H1 (cell line): ENCODE results near the gene CHD2. TPM values are rescaled to one million over a fixed set of nuclear protein-coding genes. Genes with fewer than 3 reads are reported as not detected.

ENCODE experiments used
- BRCA1 ChIP-seq: IDR thresholded peaks from 2 replicates; pipeline ENCODE4 v1.6.1; 2012; ENCODE audit warnings: low read depth, low read length, improper control_type of control experiment
- CEBPB ChIP-seq: IDR thresholded peaks from 2 replicates; pipeline ENCODE4 v1.6.1; 2012; ENCODE audit warnings: low read depth, low read length
- CHD2 ChIP-seq: IDR thresholded peaks from 2 replicates; pipeline ENCODE4 v1.6.1; 2012; ENCODE audit warnings: low read length, improper control_type of control experiment
- EGR1 ChIP-seq: IDR thresholded peaks from 2 replicates; pipeline ENCODE4 v1.6.1; 2011; ENCODE audit warnings: low read depth, low read length, borderline replicate concordance
- EP300 ChIP-seq, 2 experiments: IDR thresholded peaks; 1 replicate in 1 of 2; 2 replicates in 1 of 2; pipeline ENCODE4 v1.6.1; 2011 to 2012; ENCODE audit warnings: low read depth in 2 of 2, low read length in 2 of 2, mild to moderate bottlenecking in 2 of 2, borderline replicate concordance in 1 of 2, inconsistent platforms in 1 of 2, moderate library complexity in 1 of 2
- GTF2F1 ChIP-seq: IDR thresholded peaks from 2 replicates; pipeline ENCODE4 v1.6.1; 2012; ENCODE audit warnings: low read depth, low read length, improper control_type of control experiment, borderline replicate concordance
- JUND ChIP-seq: IDR thresholded peaks from 2 replicates; pipeline ENCODE4 v1.6.1; 2011; ENCODE audit warnings: mild to moderate bottlenecking, improper control_type of control experiment, low read length
- KDM5A ChIP-seq: fragments of 200-600 bp; IDR thresholded peaks from 2 replicates; pipeline ENCODE4 v1.7.1; 2012; ENCODE audit warnings: mild to moderate bottlenecking, low read length, inconsistent platforms, mixed read lengths
- NANOG ChIP-seq: IDR thresholded peaks from 2 replicates; pipeline ENCODE4 v1.6.1; 2011; ENCODE audit warnings: low read length, low read depth, mild to moderate bottlenecking, inconsistent platforms; ENCODE audit not compliant: insufficient read depth, poor library complexity, severe bottlenecking
- NRF1 ChIP-seq: IDR thresholded peaks from 2 replicates; pipeline ENCODE4 v1.6.1; 2011; ENCODE audit warnings: mild to moderate bottlenecking, low read depth, low read length, improper control_type of control experiment
- PHF8 ChIP-seq: fragments of 200-600 bp; sonication (generic); conservative IDR thresholded peaks from 2 replicates; pipeline ENCODE4 v1.7.1; 2012; ENCODE audit warnings: low read depth, mild to moderate bottlenecking, inconsistent platforms, low read length, moderate library complexity
- POLR2AphosphoS5 ChIP-seq: IDR thresholded peaks from 2 replicates; pipeline ENCODE4 v1.6.1; 2011; ENCODE audit warnings: low read depth, low read length
- RAD21 ChIP-seq, 2 experiments: IDR thresholded peaks in 1 of 2; conservative IDR thresholded peaks in 1 of 2; 2 replicates each; pipeline ENCODE4 v1.6.1; 2011; ENCODE audit warnings: low read depth in 2 of 2, low read length in 2 of 2, improper control_type of control experiment in 1 of 2, inconsistent platforms in 1 of 2, mild to moderate bottlenecking in 1 of 2, moderate library complexity in 1 of 2
- SAP30 ChIP-seq: fragments of 300-600 bp; sonication (generic); IDR thresholded peaks from 2 replicates; pipeline ENCODE4 v1.7.1; 2012; ENCODE audit warnings: low read length, moderate library complexity, mild to moderate bottlenecking, inconsistent platforms; ENCODE audit not compliant: insufficient read depth, insufficient replicate concordance
- SIN3A ChIP-seq, 2 experiments: IDR thresholded peaks in 1 of 2; conservative IDR thresholded peaks in 1 of 2; 2 replicates each; pipeline ENCODE4 v1.6.1; 2011 to 2012; ENCODE audit warnings: low read length in 2 of 2, improper control_type of control experiment in 1 of 2, low read depth in 1 of 2, mild to moderate bottlenecking in 1 of 2
- SIRT6 ChIP-seq: IDR thresholded peaks from one replicate; pipeline ENCODE4 v1.7.1; 2012; ENCODE audit warnings: low read length, inconsistent platforms
- SP2 ChIP-seq: IDR thresholded peaks from 2 replicates; pipeline ENCODE4 v1.6.1; 2012; ENCODE audit warnings: mild to moderate bottlenecking, low read length, inconsistent platforms
- USF2 ChIP-seq: IDR thresholded peaks from 2 replicates; pipeline ENCODE4 v1.6.1; 2011; ENCODE audit warnings: low read length, improper control_type of control experiment
- YY1 ChIP-seq: IDR thresholded peaks from 2 replicates; pipeline ENCODE4 v1.6.1; 2011; ENCODE audit warnings: low read depth, mild to moderate bottlenecking, low read length
- ZNF274 ChIP-seq: IDR thresholded peaks from 2 replicates; pipeline ENCODE4 v1.7.0; 2012; ENCODE audit warnings: low read length, borderline replicate concordance; ENCODE audit errors: extremely low read depth
- polyA plus RNA-seq, 7 experiments: library from polyadenylated mRNA; depleted of rRNA in 3 of 7; stranded (reverse) in 5 of 7; unstranded in 2 of 7; fragments of >200 nt in 5 of 7; fragments of 200-250 nt in 2 of 7; gene quantifications; 1 replicate in 5 of 7; 2 replicates in 1 of 7; 4 replicates in 1 of 7; pipeline versions ENCODE4 v1.2.1 to v1.2.3, GENCODE V29; 2011 to 2013; ENCODE audit warnings: missing spikeins in 2 of 7, mixed read lengths in 2 of 7
- total RNA-seq: library from RNA; stranded (reverse); fragmentation: NEBNext Ultra II Directional; extraction: Animal tissue kit (Norgen Biotek cat#: 25700); gene quantifications from 2 replicates; pipeline ENCODE4 v1.2.1, GENCODE V29; 2021
- TF ChIP-seq, protein P1 (sequence below): IDR thresholded peaks from 2 replicates; pipeline ENCODE4 v1.6.1; 2011; ENCODE audit warnings: low read depth, mild to moderate bottlenecking, low read length; ENCODE audit not compliant: insufficient read depth

The CHD2 gene
- total and polyA plus RNA-seq, 2 of the 8 experiments (the other 6 are each of a cell fraction or from before 2014, with no cell fraction given): 28.8 to 70.0 TPM

DNA sequence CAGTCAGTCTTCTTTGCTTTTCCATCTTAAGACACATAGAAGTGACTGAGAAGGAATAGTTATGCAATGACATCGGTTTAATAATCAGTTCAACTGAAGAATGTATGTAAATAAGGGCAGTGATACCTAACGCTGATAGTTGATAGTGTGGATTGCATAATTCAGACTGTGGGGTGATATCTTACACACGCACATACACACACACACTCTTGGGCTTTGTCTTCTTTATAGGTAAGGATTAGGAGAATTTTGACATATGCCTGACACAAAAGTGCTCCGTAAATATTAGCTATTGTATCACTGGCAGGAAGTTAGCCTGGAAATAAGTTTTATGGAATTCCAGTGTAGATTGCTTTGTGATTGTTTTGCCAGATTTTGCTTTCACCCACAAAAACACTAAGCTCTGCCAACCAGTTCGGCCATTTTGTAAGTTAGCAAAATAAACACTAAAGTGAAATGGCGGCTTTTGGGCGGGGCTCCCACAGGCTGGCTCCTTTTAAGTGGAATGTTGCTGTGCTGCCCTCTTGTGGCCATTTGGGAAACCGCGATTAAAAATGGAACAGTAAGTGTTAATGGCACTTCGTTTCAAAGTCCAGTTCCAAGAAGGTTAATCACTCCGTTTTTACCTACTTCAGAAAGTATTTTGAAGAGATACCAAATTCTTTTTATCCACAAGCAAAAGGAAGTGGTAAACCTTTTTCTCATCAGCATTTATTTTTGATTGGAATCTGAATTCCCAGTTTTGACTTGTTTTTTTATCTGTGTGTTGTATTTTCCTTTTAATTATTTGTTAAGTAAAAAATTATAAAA is 17.7 kb downstream of the CHD2 start (continued):
- TF ChIP-seq NRF1 (no peak), SP2 (no peak), USF2 (no peak), SIRT6 (no peak), ZNF274 (no peak), BRCA1 (no peak; the same call in 1 of the 2 replicates), EGR1 (peak; percentile 48; the same call in 1 of the 2 replicates), CEBPB (no peak; the same call in 1 of the 2 replicates), EP300 (IDR thresholded peaks at IDR 0.05; ENCODE audit: borderline replicate concordance in 1 of 2, low read depth in 2 of 2, low read length in 2 of 2) (peak in 1 of 2 experiments; percentile 54; a peak in 1 of 3 replicates), KDM5A (peak; percentile 45; the same call in 1 of the 2 replicates), CHD2 (no peak), JUND (peak; percentile 33; the same call in 1 of the 2 replicates), YY1 (peak; percentile 100), POLR2AphosphoS5 (no peak), GTF2F1 (no peak), SIN3A (conservative IDR thresholded peaks at IDR 0.05 in 1 of 2, IDR thresholded peaks at IDR 0.05 in 1 of 2; ENCODE audit: low read depth in 1 of 2, low read length in 2 of 2) (peak in 1 of 2 experiments; percentile 67; a peak in 1 of 4 replicates), RAD21 (IDR thresholded peaks at IDR 0.05 in 1 of 2, conservative IDR thresholded peaks at IDR 0.05 in 1 of 2; ENCODE audit: low read depth in 2 of 2, low read length in 2 of 2) (peak; percentile 81 to 87), NANOG (peak; percentile 30), SAP30 (no peak), PHF8 (no peak)
- TF ChIP-seq, protein P1, sequence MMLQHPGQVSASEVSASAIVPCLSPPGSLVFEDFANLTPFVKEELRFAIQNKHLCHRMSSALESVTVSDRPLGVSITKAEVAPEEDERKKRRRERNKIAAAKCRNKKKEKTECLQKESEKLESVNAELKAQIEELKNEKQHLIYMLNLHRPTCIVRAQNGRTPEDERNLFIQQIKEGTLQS: no peak
